ENCODE data around the gene ADGRD1.

- TF ChIP-seq CTCF (IDR thresholded peaks at IDR 0.05) = no peak
- TF ChIP-seq POLR2A (IDR thresholded peaks at IDR 0.05) = no peak
- no peak for TF ChIP-seq POLR2AphosphoS5 (IDR thresholded peaks at IDR 0.05; ENCODE audit: insufficient read depth in 1 of 2, low read depth in 1 of 2)
Measured at GRCh38 chr12:131089531-131090273, 136.0 kb downstream of the ADGRD1 start.

Measured in vagina (tissue), 2 donors.